KOPT-K1 (cell line): ENCODE data around the gene EPM2A.

ENCODE experiments used
- H3K27ac ChIP-seq: fragments of 200-600 bp; sonication (generic); 2 replicates; pipeline ENCODE4 v1.5.1; 2016; ENCODE audit warnings: antibody characterized with exemption, mild to moderate bottlenecking, low read depth, low read length; ENCODE audit not compliant: poor library complexity, severe bottlenecking
- H3K36me3 ChIP-seq: fragments of 200-600 bp; sonication (generic); 2 replicates; pipeline ENCODE4 v1.5.1; 2017; ENCODE audit warnings: antibody characterized with exemption, mild to moderate bottlenecking, low read length, moderate library complexity; ENCODE audit not compliant: insufficient read depth
- H3K9me3 ChIP-seq: fragments of 200-600 bp; sonication (generic); 2 replicates; pipeline ENCODE4 v1.5.1; 2017; ENCODE audit warnings: antibody characterized with exemption, low read length, mild to moderate bottlenecking; ENCODE audit not compliant: insufficient read depth, poor library complexity, severe bottlenecking

Gene EPM2A

DNA sequence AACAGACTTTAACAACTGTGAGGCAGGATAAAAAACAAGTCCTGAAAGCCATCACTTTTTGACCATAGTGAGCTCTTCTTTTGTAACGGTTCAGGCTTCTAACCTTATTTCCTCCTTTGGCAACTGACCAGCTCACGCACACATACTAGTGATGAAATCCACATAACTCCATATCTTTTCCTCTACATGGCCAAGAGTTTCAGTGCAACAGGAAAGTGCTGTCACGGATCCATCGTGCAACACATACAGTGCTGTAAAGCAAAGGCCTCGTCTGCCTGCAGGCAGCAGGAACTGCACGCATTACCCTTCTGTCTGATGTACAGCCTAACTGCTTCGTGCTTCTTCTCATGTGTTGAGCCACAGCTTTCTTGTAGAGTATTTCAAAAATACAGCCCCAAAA lies 108.5 kb downstream of the EPM2A start:
- H3K27ac ChIP-seq, result no peak overlapping the region
- H3K9me3 ChIP-seq, result no peaks in the 10 kb centered on the region
- peaks cover 8% of the 10 kb centered on the region; the same call in 1 of the 2 replicates for H3K36me3 ChIP-seq

DNA sequence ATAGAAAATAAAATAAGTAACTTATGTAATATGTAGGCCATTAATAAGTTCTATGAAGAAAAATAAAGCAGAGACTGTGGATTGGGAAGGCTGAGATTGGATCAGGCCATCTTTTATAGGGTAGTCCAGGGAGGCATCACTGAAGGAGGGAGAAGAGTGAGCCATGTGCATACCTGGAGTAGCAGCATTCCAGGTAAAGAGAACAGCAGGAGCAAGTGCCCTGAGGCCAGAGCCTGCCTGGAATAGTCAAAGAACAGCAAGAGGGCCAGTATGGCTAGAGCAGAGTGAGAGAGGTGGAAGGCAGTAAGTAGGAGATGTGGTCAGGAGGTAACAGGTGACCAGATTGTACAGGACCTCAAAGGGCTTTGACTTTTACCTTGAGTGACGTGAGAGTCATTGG lies 112.1 kb downstream of the EPM2A start:
- Histone ChIP-seq H3K27ac (no peak overlapping the region), H3K36me3 (peaks cover 8% of the 10 kb centered on the region; the same call in 1 of the 2 replicates), H3K9me3 (peaks cover 5% of the 10 kb centered on the region)

GRCh38 chr6:145621776-145622175 lies 113.5 kb downstream of the EPM2A start:
- peaks cover 3% of the 10 kb centered on the region; the same call in 1 of the 2 replicates for H3K36me3 ChIP-seq
- H3K27ac ChIP-seq, result no peak overlapping the region
- H3K9me3 ChIP-seq, result peaks cover 5% of the 10 kb centered on the region

DNA sequence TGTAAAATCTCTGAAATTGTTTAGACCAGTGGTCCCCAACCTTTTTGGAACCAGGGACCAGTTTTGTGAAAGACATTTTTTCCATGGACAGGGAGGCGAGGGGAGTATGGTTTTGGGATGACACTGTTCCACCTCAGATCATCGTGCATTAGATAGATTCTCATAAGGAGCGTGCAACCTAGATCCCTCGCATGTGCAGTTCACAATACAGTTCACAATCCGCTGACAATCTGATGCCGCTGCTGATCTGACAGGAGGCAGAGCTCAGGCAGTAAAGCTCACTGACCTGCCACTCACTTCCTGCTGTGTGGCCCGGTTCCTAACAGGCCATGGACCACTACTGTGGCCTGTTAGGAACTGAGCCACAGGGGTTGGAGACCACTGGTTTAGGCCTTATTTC lies 115.2 kb downstream of the EPM2A start:
- Histone ChIP-seq H3K27ac (no peak overlapping the region), H3K9me3 (peaks cover 5% of the 10 kb centered on the region), H3K36me3 (no peaks in the 10 kb centered on the region)

- Histone ChIP-seq H3K36me3 (no peaks in the 10 kb centered on the region), H3K9me3 (no peaks in the 10 kb centered on the region), H3K27ac (no peak overlapping the region)
Observed at GRCh38 chr6:145609521-145609920, 125.8 kb downstream of the EPM2A start.

DNA sequence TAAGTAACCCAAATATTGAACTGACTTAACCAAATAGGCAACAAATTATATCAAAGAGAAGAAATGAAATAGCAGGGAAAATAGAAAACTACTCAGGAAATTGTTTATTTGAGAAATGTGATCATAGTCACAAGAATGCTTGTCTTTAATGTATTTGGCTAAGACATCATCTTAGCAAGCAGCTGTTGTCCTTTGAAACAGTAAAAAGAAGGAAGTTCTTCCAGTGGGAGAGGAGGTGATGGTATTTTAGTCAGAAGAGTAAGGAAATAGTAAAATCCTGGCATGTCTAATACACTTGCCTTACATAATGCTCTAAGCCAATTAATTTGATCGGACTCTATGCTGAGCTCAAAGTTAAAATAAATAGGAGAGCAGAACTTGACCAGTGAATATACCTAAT lies 126.5 kb downstream of the EPM2A start:
- Histone ChIP-seq H3K36me3 (no peaks in the 10 kb centered on the region), H3K9me3 (no peaks in the 10 kb centered on the region), H3K27ac (no peak overlapping the region)

DNA sequence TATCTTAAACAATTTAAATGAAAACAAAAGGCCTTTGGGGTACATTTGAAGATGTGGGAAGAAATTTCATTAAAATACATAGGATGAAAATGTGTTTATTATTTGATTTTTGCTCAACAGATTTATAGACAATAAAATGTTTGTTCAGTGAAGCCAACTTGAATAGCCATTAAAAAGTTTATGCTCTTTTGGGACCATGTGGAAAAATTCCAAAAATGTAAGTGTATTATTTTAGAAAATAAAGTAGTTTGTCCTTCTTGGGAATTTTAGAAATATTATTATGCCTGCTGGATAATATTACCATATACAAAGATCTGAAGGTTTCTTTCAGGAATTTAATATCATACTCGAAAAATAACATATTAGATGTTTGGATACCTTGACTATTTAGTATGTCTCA lies 131.3 kb downstream of the EPM2A start:
- no peaks in the 10 kb centered on the region for H3K36me3 ChIP-seq
- no peaks in the 10 kb centered on the region for H3K9me3 ChIP-seq
- no peak overlapping the region for H3K27ac ChIP-seq

DNA sequence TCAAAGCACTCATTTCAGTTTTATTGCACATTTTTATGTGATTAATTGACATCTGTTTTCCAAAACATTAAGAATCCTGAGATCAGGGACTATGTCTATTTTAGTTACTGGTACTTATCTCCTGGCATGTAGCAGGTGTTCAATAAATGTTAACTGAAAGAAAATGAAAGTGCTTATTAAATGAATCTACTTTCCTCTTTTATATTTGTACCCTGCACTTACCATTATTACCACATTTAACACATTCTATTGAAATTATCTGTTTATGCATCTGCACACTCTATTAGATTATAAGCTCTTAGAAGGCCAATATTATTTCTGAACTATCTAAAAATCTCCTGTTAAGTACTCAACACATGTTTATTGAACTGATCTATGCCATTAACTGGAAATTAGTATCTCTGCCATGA lies 131.9 kb downstream of the EPM2A start:
- Histone ChIP-seq H3K36me3 (no peaks in the 10 kb centered on the region), H3K9me3 (no peaks in the 10 kb centered on the region), H3K27ac (no peak overlapping the region)

- no peaks in the 10 kb centered on the region for H3K9me3 ChIP-seq
- no peaks in the 10 kb centered on the region for H3K36me3 ChIP-seq
- H3K27ac ChIP-seq, result no peak overlapping the region
Observed at GRCh38 chr6:145602726-145603326, 132.5 kb downstream of the EPM2A start.

DNA sequence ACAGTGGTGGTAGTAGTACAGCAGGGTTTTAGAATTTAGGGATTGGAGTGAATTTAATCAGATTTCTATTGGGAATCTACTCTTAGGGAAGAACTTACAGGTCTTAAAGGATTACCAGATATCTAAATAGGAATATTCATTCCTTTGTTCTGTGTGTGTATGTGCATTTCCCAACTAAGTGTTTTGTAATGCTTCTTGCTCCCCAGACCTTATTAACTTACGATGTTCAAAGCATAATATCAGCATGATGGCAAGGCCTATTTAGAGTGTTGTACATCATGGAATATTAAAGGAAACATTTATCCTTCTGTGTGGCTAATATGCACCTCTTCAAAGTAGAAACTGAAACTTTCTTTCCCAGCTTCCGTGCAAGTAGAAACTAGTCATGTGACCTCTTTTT lies 133.9 kb downstream of the EPM2A start:
- Histone ChIP-seq H3K9me3 (no peaks in the 10 kb centered on the region), H3K27ac (no peak overlapping the region), H3K36me3 (no peaks in the 10 kb centered on the region)

DNA sequence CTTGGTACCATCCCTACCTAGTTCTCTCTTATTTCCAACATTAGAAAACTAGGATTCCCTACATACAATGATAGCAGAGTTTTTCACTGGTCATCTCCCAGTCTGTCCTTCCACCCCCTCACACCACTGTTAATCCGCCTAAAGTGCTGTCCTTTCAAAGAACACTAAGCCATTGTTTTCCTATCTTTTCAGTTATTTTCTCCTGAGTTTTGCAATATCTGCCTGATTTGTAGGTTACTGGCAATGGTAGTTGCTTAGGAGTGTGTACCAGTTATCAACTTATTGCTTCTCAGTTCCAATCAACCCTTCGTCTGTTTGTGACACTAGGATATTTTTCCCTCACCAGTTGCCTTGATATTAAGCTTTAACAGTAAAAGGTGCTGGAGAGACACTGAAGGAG lies 135.0 kb downstream of the EPM2A start:
- Histone ChIP-seq H3K27ac (no peak overlapping the region), H3K9me3 (no peaks in the 10 kb centered on the region), H3K36me3 (no peaks in the 10 kb centered on the region)

- Histone ChIP-seq H3K9me3 (no peaks in the 10 kb centered on the region), H3K27ac (no peak overlapping the region), H3K36me3 (no peaks in the 10 kb centered on the region)
Observed at GRCh38 chr6:145588981-145589380, 146.3 kb downstream of the EPM2A start.

DNA sequence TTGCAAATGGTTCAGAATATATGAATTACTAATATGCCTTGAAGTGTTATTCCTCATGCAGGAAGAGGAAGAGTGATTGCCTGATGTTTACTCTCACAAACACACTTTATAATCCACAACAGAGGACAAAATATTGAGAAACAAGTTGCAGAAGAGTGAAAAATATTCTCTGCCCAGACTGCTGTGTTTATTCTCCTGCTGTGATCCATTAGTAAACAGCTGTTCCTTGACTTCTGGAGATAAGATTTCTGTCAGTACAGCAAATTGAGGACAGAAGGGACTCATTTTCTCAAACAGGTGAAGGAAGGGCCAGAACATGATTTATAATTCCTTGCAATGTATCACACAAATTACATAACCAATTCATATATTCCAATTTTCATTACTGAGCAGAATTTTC lies 148.0 kb downstream of the EPM2A start:
- no peak overlapping the region for H3K27ac ChIP-seq
- H3K9me3 ChIP-seq, result no peaks in the 10 kb centered on the region
- H3K36me3 ChIP-seq, result no peaks in the 10 kb centered on the region

DNA sequence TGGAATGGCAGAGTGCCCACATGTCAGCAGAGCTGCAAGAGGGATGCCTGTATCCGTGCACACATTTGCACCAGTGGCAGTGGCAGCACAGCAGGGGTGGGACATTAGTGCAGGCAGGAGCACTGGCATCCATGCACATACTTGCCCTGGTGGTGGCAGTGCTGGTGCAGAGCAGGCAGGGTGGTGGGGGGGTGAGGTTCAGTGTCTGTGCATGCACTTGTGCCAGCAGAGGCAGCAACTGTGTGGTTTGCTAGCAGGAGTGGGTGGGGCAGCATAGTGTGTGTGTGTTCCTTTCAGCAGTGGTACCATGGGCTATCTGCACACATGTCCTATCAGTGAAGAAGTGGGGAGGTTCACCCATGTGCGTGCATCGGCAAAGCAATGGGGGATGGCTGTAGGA lies 151.6 kb downstream of the EPM2A start:
- H3K9me3 ChIP-seq, result no peaks in the 10 kb centered on the region
- no peaks in the 10 kb centered on the region for H3K36me3 ChIP-seq
- no peak overlapping the region for H3K27ac ChIP-seq
